IPS DF 4.7 (cell line): ENCODE data around the gene TNFSF10.
"Not testable (repeated sequence)": the region's sequence is repeated elsewhere in the genome, so short reads cannot be mapped to it uniquely, and the experiment has no call there.

Experiments
- DNase-seq: peaks from one replicate; pipeline ENCODE4 v3.0.0-alpha.2; 2013; ENCODE audit warnings: low spot score; ENCODE audit errors: extremely low read depth

Gene TNFSF10

GRCh38 chr3:172544404-172544803, 21.2 kb upstream of the TNFSF10 start:
- DNase-seq = no peak

GRCh38 chr3:172543884-172544283, 20.7 kb upstream of the TNFSF10 start:
- no peak for DNase-seq

- no peak for DNase-seq
Measured at GRCh38 chr3:172543419-172543818, 20.2 kb upstream of the TNFSF10 start.

GRCh38 chr3:172542999-172543398, 19.8 kb upstream of the TNFSF10 start:
- no peak for DNase-seq

- no peak for DNase-seq
Measured at GRCh38 chr3:172541945-172542488, 18.8 kb upstream of the TNFSF10 start.

GRCh38 chr3:172540049-172540448, 16.8 kb upstream of the TNFSF10 start:
- DNase-seq = no peak

GRCh38 chr3:172539273-172539672, 16.0 kb upstream of the TNFSF10 start:
- DNase-seq = no peak

GRCh38 chr3:172538368-172539151, 15.3 kb upstream of the TNFSF10 start:
- DNase-seq = no peak

- DNase-seq = no peak
Measured at GRCh38 chr3:172537507-172538158, 14.4 kb upstream of the TNFSF10 start.

GRCh38 chr3:172536993-172537419, 13.8 kb upstream of the TNFSF10 start:
- no peak for DNase-seq

GRCh38 chr3:172536505-172536904, 13.3 kb upstream of the TNFSF10 start:
- DNase-seq = no peak

GRCh38 chr3:172530566-172530965, 7.3 kb upstream of the TNFSF10 start:
- no peak for DNase-seq

GRCh38 chr3:172530101-172530561, 6.9 kb upstream of the TNFSF10 start:
- no peak for DNase-seq

GRCh38 chr3:172528677-172529076, 5.4 kb upstream of the TNFSF10 start:
- DNase-seq = no peak

GRCh38 chr3:172527306-172527705, 4.1 kb upstream of the TNFSF10 start:
- no peak for DNase-seq

GRCh38 chr3:172525116-172525613, 1.9 kb upstream of the TNFSF10 start:
- no peak for DNase-seq

GRCh38 chr3:172524611-172525010, 1.4 kb upstream of the TNFSF10 start:
- DNase-seq = no peak

GRCh38 chr3:172521837-172522726, 1.1 kb downstream of the TNFSF10 start:
- not testable (repeated sequence) for DNase-seq

GRCh38 chr3:172520301-172520831, 2.9 kb downstream of the TNFSF10 start:
- no peak for DNase-seq

GRCh38 chr3:172519740-172520139, 3.5 kb downstream of the TNFSF10 start:
- no peak for DNase-seq
